ENCODE results near the gene GNG4. TPM values are rescaled to one million over a fixed set of nuclear protein-coding genes. Genes with fewer than 3 reads are reported as not detected.

The GNG4 gene
- total and polyA plus RNA-seq, 10 of the 15 experiments (the other 5 are each of a cell fraction or from before 2014, with no cell fraction given), result 0.03 to 0.15 (median 0.15) TPM; not detected in 7

GRCh38 chr1:235682216-235682615, 32.6 kb upstream of the GNG4 start:
- H3K9ac ChIP-seq (ENCODE audit: control insufficient read depth, insufficient read depth, low read length), result no peak overlapping the region
- H3K4me3 ChIP-seq, result no peak overlapping the region
- TF ChIP-seq RUNX3 (IDR thresholded peaks at IDR 0.05; ENCODE audit: low read length) (no peak), GATAD2B (conservative IDR thresholded peaks at IDR 0.05; ENCODE audit: low read depth) (no peak), ZBTB40 (IDR thresholded peaks at IDR 0.05; ENCODE audit: borderline replicate concordance) (no peak), RBBP5 (conservative IDR thresholded peaks at IDR 0.05) (no peak), ZBTB11 (CRISPR knock-in tag; IDR thresholded peaks at IDR 0.05) (no peak), ZSCAN29 (IDR thresholded peaks at IDR 0.05) (no peak)
- no peak overlapping the region for H3K4me2 ChIP-seq (ENCODE audit: control insufficient read depth, insufficient read depth)
- in situ Hi-C loops (cut with MboI), result no loop called here
- POLR2A ChIA-PET, result no interaction called here
- no peaks in the 10 kb centered on the region for H4K20me1 ChIP-seq (ENCODE audit: control insufficient read depth, insufficient read depth)
- RAD21 ChIA-PET (ENCODE audit: unreplicated experiment), result no interaction called here
- H3K27me3 ChIP-seq (replicated peaks in 1 of 2; ENCODE audit: control insufficient read depth in 2 of 2, insufficient read depth in 2 of 2, low read length in 1 of 2), result no peaks in the 10 kb centered on the region
- WGBS (ENCODE audit: insufficient coverage, insufficient replicate concordance, low lambda C conversion rate, missing lambda C conversion rate), result 79% methylated on average over 3 of the region's 3 CpGs
- BruUV-seq (replicated peaks), result no TSS peak
- FAIRE-seq, result no peak
- SMC1A ChIA-PET (ENCODE audit: uncharacterized antibody, unreplicated experiment), result no interaction called here
- no peaks in the 10 kb centered on the region for H3K9me3 ChIP-seq (replicated peaks; ENCODE audit: control insufficient read depth, insufficient read depth, low read length)
- H3K36me3 ChIP-seq (ENCODE audit: control insufficient read depth in 2 of 2, insufficient read depth in 2 of 2, low read length in 1 of 2), result no peaks in the 10 kb centered on the region
- CTCF ChIA-PET, result no interaction called here
- H3K27ac ChIP-seq (ENCODE audit: control insufficient read depth, insufficient read depth), result no peak overlapping the region
- H3K79me2 ChIP-seq (ENCODE audit: control insufficient read depth, insufficient read depth, low read length), result no peaks in the 10 kb centered on the region
- no peaks in the 10 kb centered on the region for H3K4me1 ChIP-seq (ENCODE audit: control insufficient read depth, insufficient read depth, low read length)
- no peak for ATAC-seq
- DNase-seq (ENCODE audit: low read depth, low spot score), result no peak
- intact Hi-C loops (cut with micrococcal nuclease; ENCODE audit: unreplicated experiment), result no loop called here
- H2AFZ ChIP-seq (ENCODE audit: control insufficient read depth, low read depth, low read length), result no peak overlapping the region
